ENCODE results near the gene TMEM271.

Gene TMEM271

DNA sequence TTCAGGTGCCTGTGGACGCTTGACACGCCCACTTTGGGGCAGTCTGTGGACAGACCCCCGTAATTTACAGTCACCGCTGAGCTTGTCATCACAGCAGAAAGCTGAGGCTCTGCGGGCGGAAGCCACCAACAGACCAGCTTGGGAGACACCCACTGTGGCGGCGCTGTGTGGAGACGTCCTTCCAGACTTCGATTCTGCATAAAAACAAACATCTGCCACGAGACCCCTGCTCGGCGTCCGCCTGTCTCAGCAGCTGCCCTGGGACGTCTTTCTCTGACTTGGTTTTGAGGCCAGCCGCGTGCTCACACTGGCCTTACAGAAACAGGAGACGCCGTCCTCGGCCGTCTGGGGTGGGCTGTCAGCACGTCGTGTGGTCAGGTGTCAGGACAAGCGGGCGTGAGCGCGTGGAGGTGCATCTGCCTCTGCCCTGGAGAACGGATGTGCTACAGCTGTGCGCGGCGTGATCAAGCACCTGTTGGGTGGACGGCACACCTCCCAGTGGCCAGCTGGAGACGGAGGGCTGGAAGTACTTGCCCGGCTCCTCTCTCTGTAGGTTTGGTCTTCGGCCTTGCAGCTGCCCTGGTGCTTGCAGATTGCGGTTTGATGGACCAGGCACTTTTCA is 39.6 kb downstream of the TMEM271 start:
- Histone ChIP-seq H3K9me3 (ENCODE audit: control insufficient read depth in 2 of 2, low read length in 2 of 2) (no peaks in the 10 kb centered on the region), H3K27ac (ENCODE audit: low read length) (no peak overlapping the region), H3K27me3 (ENCODE audit: control insufficient read depth in 1 of 2, insufficient read depth in 2 of 2, low read length in 2 of 2) (no peaks in the 10 kb centered on the region), H3K4me3 (ENCODE audit: low read length in 2 of 2) (no peak overlapping the region), H3K4me1 (ENCODE audit: control insufficient read depth, insufficient read depth, low read length) (no peaks in the 10 kb centered on the region), H3K36me3 (ENCODE audit: control insufficient read depth in 2 of 2, insufficient read depth in 2 of 2, low read length in 2 of 2) (peaks cover 24 to 34% of the 10 kb centered on the region in 2 donors), H3K9ac (ENCODE audit: low read length in 2 of 2) (no peak overlapping the region)

DNA sequence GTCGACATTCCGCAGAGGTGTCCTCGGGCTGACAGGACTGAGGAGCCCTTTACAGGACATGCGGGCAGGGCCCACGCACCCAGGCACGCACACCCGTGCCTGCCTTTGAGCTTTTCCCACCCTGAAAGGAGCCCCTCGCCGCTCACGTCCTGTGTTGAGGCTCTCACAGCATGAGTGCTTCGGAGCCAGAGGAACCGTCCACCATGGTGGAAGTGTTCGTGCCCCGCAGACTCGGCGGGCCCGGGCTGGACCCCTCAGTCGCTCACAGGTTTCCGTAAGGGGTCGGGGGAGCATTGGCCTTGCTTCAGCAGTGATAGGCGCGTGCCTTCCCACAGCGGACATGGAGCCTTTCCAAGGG is 40.2 kb downstream of the TMEM271 start:
- Histone ChIP-seq H3K4me1 (ENCODE audit: control insufficient read depth, insufficient read depth, low read length) (no peaks in the 10 kb centered on the region), H3K27ac (ENCODE audit: low read length) (no peak overlapping the region), H3K27me3 (ENCODE audit: control insufficient read depth in 1 of 2, insufficient read depth in 2 of 2, low read length in 2 of 2) (no peaks in the 10 kb centered on the region), H3K36me3 (ENCODE audit: control insufficient read depth in 2 of 2, insufficient read depth in 2 of 2, low read length in 2 of 2) (peaks cover 25 to 39% of the 10 kb centered on the region in 2 donors), H3K9ac (ENCODE audit: low read length in 2 of 2) (no peak overlapping the region), H3K9me3 (ENCODE audit: control insufficient read depth in 2 of 2, low read length in 2 of 2) (no peaks in the 10 kb centered on the region), H3K4me3 (ENCODE audit: low read length in 2 of 2) (no peak overlapping the region)

DNA sequence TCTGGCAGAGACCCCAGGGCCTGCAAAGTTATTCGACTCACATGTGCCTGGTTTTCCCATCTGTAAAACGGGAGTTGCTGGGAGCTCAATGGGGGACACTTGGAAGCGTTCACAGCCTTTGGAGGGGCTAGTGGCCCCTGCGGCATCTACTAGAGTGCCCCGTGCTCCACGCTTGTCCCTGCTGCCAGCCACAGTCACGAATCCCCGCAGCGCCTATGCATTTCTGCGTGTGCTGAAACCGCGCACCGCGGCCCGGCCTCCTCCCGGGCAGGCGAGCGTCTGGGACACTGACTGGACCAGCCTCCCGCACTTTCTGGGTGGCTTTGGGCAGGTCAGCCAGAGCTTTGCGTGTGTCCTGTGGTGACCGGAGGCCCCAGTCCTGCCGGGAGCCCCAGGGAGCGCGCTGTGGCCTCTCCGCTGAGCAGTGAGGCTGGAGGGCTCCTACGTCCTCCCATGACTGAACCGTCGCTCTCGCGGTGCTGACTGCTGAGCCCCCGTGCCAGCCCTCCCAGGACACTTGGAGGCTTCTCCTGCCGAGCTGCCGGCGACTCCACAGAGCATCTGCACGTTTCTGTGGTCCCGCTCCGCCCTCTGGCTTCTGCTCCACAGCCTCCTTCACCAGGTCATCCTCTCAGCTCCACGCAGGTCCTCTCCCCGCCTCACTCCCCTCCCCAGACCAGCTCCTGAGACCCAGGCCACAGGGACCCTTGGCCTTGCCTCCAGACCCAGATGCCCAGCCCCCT is 40.7 kb downstream of the TMEM271 start:
- Histone ChIP-seq H3K4me3 (ENCODE audit: low read length in 2 of 2) (no peak overlapping the region), H3K36me3 (ENCODE audit: control insufficient read depth in 2 of 2, insufficient read depth in 2 of 2, low read length in 2 of 2) (peaks cover 26 to 41% of the 10 kb centered on the region in 2 donors)

DNA sequence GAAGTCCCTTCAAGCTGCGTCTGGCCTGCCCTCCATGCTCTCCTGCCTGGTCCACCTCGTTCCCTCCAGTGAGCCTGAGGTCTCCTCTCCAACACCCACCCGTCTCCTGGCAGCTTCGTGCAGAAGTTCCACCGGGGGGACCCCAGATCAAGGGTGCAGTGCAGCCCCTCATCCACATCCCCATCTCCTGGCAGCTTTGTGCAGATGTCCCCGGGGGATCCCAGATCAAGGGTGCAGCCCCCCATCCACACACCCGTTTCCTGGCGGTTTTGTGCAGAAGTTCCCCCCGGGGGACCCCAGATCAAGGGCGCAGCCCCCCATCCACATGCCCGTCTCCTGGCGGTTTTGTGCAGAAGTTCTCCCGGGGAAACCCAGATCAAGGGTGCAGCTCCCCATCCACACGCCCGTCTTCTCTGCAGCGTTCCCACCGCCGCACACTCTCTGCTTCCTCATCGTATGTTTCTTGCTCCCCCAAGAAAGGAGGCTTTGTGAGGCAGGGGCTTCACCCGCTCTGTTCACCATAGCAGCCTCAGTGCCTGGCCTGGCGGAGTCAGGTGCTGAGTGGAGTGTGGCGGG is 41.4 kb downstream of the TMEM271 start:
- no peaks in the 10 kb centered on the region for H3K27me3 ChIP-seq (ENCODE audit: control insufficient read depth in 1 of 2, insufficient read depth in 2 of 2, low read length in 2 of 2)
- H3K9me3 ChIP-seq (ENCODE audit: control insufficient read depth in 2 of 2, low read length in 2 of 2) = no peaks in the 10 kb centered on the region
- no peaks in the 10 kb centered on the region for H3K4me1 ChIP-seq (ENCODE audit: control insufficient read depth, insufficient read depth, low read length)
- H3K36me3 ChIP-seq (ENCODE audit: control insufficient read depth in 2 of 2, insufficient read depth in 2 of 2, low read length in 2 of 2) = peaks cover 29 to 41% of the 10 kb centered on the region in 2 donors
- H3K4me3 ChIP-seq (ENCODE audit: low read length in 2 of 2) = no peak overlapping the region
- no peak overlapping the region for H3K27ac ChIP-seq (ENCODE audit: low read length)
- H3K9ac ChIP-seq (ENCODE audit: low read length in 2 of 2) = no peak overlapping the region

More for the DNA sequence above, 40.7 kb downstream of the TMEM271 start:
- Histone ChIP-seq H3K4me1 (ENCODE audit: control insufficient read depth, insufficient read depth, low read length) (no peaks in the 10 kb centered on the region), H3K27me3 (ENCODE audit: control insufficient read depth in 1 of 2, insufficient read depth in 2 of 2, low read length in 2 of 2) (no peaks in the 10 kb centered on the region), H3K27ac (ENCODE audit: low read length) (no peak overlapping the region), H3K9ac (ENCODE audit: low read length in 2 of 2) (no peak overlapping the region), H3K9me3 (ENCODE audit: control insufficient read depth in 2 of 2, low read length in 2 of 2) (no peaks in the 10 kb centered on the region)

DNA sequence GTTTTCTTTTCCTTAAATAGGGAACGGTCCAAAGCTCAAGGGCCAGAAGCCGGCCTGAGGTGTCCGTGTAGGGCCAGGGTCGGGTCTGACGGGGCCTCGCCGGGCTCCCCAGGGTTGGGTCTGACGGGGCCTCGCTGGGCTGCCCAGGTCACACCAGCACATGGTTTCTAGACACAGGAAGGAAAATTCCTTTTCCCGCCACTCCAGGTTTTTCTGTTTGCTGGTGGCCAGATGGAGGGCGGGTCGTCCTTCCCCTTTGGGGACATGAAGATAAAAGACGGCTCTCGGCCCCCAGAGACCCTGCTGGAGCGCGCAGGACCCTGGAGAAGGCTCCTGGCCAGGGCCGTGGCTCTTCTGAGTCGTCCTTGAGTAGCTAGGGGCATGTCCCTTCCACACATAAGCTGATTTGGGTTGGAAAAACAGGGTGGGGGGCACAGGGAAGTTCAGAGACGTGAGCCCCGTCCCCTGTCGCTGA is 42.0 kb downstream of the TMEM271 start:
- H3K9me3 ChIP-seq (ENCODE audit: control insufficient read depth in 2 of 2, low read length in 2 of 2) = no peaks in the 10 kb centered on the region
- H3K27ac ChIP-seq (ENCODE audit: low read length) = no peak overlapping the region
- no peak overlapping the region for H3K4me3 ChIP-seq (ENCODE audit: low read length in 2 of 2)
- no peaks in the 10 kb centered on the region for H3K4me1 ChIP-seq (ENCODE audit: control insufficient read depth, insufficient read depth, low read length)
- H3K27me3 ChIP-seq (ENCODE audit: control insufficient read depth in 1 of 2, insufficient read depth in 2 of 2, low read length in 2 of 2) = no peaks in the 10 kb centered on the region
- H3K9ac ChIP-seq (ENCODE audit: low read length in 2 of 2) = no peak overlapping the region
- peaks cover 32 to 42% of the 10 kb centered on the region in 2 donors for H3K36me3 ChIP-seq (ENCODE audit: control insufficient read depth in 2 of 2, insufficient read depth in 2 of 2, low read length in 2 of 2)

DNA sequence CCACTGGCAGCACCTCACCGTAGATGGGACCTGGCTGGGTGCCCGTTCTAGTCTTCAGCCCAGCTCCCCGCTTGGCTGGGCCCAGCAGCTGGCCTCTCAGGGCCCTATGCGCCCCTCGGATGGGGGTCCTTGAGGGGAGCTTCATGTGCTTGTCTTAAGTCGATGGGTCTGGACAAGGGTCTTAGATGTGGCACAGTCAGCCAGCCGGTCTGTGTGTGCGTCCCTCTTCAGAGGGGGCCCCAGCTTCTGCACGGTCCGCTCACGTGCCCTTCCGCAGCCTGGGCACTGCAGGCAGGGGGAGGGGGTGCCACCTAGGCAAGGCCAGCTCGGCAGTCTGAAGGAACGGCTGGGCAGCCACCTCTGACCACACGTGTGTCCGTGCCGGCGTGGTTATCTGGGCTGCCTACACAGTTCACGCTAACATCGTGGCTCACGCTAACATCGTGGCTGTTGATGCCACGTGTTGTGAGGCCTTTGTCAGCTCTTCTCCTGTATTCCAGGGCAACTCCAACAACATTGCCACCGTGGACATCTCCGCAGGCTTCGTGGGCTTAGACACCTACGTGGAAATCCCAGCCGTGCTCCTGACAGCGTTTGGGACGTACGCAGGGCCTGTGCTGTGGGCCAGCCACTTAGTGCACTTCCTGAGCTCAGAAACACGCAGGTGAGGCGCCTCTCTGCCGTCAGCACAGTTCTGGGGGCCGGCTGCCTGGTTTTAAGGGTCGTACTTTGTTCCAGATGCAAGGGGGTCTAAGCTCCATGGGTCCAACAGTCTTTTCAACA is 42.6 kb downstream of the TMEM271 start:
- no peaks in the 10 kb centered on the region for H3K9me3 ChIP-seq (ENCODE audit: control insufficient read depth in 2 of 2, low read length in 2 of 2)
- H3K36me3 ChIP-seq (ENCODE audit: control insufficient read depth in 2 of 2, insufficient read depth in 2 of 2, low read length in 2 of 2) = peaks cover 25 to 43% of the 10 kb centered on the region in 2 donors
- no peak overlapping the region for H3K4me3 ChIP-seq (ENCODE audit: low read length in 2 of 2)
- H3K27me3 ChIP-seq (ENCODE audit: control insufficient read depth in 1 of 2, insufficient read depth in 2 of 2, low read length in 2 of 2) = no peaks in the 10 kb centered on the region
- no peak overlapping the region for H3K9ac ChIP-seq (ENCODE audit: low read length in 2 of 2)
- no peak overlapping the region for H3K27ac ChIP-seq (ENCODE audit: low read length)
- no peaks in the 10 kb centered on the region for H3K4me1 ChIP-seq (ENCODE audit: control insufficient read depth, insufficient read depth, low read length)

DNA sequence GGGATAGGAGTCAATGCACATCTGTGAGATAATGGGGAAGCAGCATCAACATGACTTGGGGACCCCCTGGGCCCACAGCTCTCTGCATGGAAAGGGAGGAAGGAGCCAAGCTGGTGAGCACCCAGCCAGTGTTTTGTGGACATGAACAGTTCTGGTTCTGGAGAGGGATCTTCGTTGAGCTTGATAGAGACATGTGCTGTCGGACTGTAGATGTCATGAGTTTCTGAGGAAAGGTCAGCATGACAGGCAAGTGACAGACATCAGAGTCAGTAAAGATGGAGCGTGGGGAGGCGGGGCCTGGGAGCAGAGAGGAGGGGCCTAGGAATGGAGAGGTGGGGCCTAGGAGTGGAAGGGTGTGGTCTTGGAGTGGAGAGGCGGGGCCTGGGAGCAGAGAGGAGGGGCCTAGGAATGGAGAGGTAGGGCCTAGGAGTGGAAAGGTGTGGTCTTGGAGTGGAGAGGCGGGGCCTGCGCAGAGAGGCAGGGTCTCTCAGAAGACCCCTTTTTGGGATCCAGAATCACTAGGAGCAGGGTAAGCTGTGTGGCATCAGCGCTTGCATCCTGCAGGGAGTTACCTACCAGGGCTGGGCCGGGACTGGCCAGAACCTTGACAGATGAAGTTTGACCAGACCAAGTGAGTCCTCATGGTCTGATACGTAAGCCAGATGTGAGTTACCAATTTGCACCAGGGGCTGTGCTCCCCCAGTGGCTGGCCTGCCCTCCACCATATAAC is 43.3 kb downstream of the TMEM271 start:
- Histone ChIP-seq H3K27ac (ENCODE audit: low read length) (no peak overlapping the region), H3K9me3 (ENCODE audit: control insufficient read depth in 2 of 2, low read length in 2 of 2) (no peaks in the 10 kb centered on the region), H3K27me3 (ENCODE audit: control insufficient read depth in 1 of 2, insufficient read depth in 2 of 2, low read length in 2 of 2) (no peaks in the 10 kb centered on the region), H3K36me3 (ENCODE audit: control insufficient read depth in 2 of 2, insufficient read depth in 2 of 2, low read length in 2 of 2) (peaks cover 23 to 47% of the 10 kb centered on the region in 2 donors), H3K9ac (ENCODE audit: low read length in 2 of 2) (no peak overlapping the region), H3K4me1 (ENCODE audit: control insufficient read depth, insufficient read depth, low read length) (no peaks in the 10 kb centered on the region), H3K4me3 (ENCODE audit: low read length in 2 of 2) (no peak overlapping the region)

DNA sequence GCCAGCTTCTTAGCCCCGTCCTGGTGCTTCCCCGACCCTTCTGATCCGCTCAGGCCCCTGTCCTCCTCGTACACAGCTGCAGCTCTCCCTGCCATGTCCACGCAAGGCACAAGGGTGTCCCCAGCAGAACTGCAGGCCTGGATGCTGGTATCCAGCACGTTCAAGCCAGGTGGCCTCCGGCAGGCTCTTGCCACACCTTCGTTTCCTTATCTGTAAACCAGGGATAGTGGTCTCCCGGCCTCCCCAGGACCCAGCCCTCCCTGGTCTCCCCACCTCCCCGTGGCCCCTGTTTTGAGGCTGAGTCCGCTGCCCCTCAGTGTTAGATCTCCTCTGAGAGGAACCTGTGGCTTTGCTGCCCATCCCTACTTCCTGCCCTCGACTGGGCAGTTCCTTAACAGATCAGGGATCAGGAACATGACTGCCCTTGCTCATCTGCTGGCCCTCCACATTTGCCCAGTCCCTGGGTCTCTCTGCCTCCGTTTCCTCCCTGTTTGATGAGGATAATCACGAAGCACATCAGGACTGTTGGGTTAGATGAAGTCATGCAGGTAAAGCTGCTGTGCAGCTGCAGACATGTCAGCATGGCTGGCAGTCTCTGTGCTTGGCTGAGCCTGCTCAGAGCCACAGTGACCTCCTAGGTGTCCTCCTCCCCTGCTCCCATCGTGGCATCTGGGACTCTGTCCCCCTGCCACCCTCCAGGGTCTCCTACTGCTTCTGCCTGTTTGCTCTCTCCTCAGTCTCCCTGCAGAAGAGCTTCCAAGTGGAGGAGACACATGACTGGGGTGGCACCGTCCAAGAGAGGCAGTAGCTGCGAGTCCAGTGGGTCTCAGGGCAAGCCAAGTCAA is 44.2 kb downstream of the TMEM271 start:
- H3K27ac ChIP-seq (ENCODE audit: low read length) = no peak overlapping the region
- H3K9me3 ChIP-seq (ENCODE audit: control insufficient read depth in 2 of 2, low read length in 2 of 2) = no peaks in the 10 kb centered on the region
- H3K4me1 ChIP-seq (ENCODE audit: control insufficient read depth, insufficient read depth, low read length) = no peaks in the 10 kb centered on the region
- no peak overlapping the region for H3K4me3 ChIP-seq (ENCODE audit: low read length in 2 of 2)
- no peak overlapping the region for H3K9ac ChIP-seq (ENCODE audit: low read length in 2 of 2)
- H3K36me3 ChIP-seq (ENCODE audit: control insufficient read depth in 2 of 2, insufficient read depth in 2 of 2, low read length in 2 of 2) = peaks cover 17 to 52% of the 10 kb centered on the region in 2 donors
- no peaks in the 10 kb centered on the region for H3K27me3 ChIP-seq (ENCODE audit: control insufficient read depth in 1 of 2, insufficient read depth in 2 of 2, low read length in 2 of 2)

DNA sequence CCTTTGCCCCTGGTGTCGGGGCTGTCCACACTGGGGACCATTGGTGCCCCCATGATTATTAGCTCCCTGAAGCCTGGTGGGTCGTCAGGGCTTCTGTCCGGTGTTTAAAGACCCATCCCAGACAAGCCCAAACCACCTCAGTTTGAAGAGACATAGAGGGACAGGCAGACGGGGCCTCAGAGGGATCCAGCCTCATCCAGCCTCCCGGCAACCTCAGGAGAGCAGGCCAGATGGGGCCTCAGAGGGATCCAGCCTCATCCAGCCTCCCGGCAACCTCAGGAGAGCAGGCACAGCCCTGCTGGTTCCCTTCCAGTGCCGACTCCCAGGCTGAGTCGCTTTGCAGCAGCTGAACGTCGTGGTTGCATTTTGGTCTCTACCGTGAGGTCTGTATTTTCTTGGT is 45.0 kb downstream of the TMEM271 start:
- Histone ChIP-seq H3K27ac (ENCODE audit: low read length) (no peak overlapping the region), H3K9ac (ENCODE audit: low read length in 2 of 2) (no peak overlapping the region), H3K27me3 (ENCODE audit: control insufficient read depth in 1 of 2, insufficient read depth in 2 of 2, low read length in 2 of 2) (no peaks in the 10 kb centered on the region), H3K4me3 (ENCODE audit: low read length in 2 of 2) (no peak overlapping the region), H3K4me1 (ENCODE audit: control insufficient read depth, insufficient read depth, low read length) (no peaks in the 10 kb centered on the region), H3K36me3 (ENCODE audit: control insufficient read depth in 2 of 2, insufficient read depth in 2 of 2, low read length in 2 of 2) (peaks cover 17 to 53% of the 10 kb centered on the region in 2 donors), H3K9me3 (ENCODE audit: control insufficient read depth in 2 of 2, low read length in 2 of 2) (no peaks in the 10 kb centered on the region)

All from stomach smooth muscle (tissue), 2 donors.